Stimulated activated CD4-positive, alpha-beta T cell treated with anti-CD3 and anti-CD28 coated beads, Interleukin-15, amount 100 ng/mL, for 48 hours (primary cell): Measurements from ENCODE around the gene COQ2.
"Not testable (repeated sequence)": the region's sequence is repeated elsewhere in the genome, so short reads cannot be mapped to it uniquely, and the experiment has no call there.

Experiments used
- DNase-seq, 2 donors: peaks; one replicate each; pipeline ENCODE4 v3.0.0-alpha.2; 2020; ENCODE audit warnings: low read depth in 2 of 2

Gene COQ2, protein sequence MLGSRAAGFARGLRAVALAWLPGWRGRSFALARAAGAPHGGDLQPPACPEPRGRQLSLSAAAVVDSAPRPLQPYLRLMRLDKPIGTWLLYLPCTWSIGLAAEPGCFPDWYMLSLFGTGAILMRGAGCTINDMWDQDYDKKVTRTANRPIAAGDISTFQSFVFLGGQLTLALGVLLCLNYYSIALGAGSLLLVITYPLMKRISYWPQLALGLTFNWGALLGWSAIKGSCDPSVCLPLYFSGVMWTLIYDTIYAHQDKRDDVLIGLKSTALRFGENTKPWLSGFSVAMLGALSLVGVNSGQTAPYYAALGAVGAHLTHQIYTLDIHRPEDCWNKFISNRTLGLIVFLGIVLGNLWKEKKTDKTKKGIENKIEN

DNA sequence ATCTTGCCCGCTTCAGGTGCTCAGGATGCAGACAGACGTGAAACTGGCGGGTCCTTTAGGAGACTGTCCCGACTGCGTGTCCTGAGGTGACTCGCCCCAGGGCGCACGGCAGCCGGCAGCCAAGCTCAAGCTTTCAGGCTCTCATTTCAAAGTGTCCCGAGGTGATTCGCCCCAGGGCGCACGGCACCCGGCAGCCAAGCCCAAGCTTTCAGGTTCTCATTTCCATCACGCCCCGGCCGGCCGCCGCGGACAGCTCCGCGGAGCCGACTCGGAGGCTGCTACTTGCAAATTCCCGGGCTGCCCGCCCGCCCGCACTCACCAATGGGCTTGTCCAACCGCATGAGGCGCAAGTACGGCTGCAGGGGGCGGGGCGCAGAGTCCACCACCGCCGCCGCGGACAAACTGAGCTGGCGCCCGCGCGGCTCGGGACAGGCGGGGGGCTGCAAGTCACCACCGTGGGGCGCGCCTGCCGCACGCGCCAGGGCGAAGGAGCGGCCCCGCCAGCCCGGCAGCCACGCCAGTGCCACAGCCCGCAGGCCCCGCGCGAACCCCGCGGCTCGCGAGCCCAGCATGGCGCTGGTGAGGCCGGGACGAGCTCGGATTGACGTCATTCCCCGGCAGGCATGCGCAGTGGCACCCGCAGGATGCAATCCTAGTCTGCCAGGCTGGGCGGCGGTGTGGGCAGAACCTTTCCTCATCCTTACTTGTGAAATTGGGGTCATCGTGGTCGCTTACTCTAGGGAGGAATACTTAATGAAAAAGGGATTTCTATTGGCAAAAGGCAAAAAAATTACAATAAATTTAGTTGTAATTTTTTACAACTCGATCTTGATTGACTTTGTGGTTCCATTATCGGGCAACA is at the start of gene COQ2:
Gene COQ2 (minus strand): TSS at position 606 of the 862 bp plus-strand sequence. CDS start 34 bp downstream, at position 572.
- DNase-seq = peak; percentile 90 to 91

DNA sequence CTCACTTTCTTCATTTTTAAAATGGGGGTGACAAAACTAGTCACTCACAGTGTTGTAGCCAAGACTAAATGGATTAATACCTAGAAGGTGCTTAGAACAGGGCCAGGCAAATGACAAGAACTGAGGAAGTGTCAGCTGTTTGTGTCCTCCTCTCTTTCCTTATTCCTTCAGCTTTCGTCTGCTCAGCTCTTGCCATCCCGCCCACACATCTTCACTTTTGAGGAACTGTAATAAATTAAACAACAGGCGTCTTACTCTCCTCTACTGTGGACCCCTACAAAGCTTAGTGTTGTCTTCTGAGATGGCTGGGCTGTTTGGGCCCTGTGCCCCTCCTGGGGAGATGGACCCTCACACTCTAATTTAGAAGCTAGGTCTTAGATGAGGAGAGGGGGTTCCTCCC is 47.4 kb upstream of the COQ2 start:
- no peak for DNase-seq

DNA sequence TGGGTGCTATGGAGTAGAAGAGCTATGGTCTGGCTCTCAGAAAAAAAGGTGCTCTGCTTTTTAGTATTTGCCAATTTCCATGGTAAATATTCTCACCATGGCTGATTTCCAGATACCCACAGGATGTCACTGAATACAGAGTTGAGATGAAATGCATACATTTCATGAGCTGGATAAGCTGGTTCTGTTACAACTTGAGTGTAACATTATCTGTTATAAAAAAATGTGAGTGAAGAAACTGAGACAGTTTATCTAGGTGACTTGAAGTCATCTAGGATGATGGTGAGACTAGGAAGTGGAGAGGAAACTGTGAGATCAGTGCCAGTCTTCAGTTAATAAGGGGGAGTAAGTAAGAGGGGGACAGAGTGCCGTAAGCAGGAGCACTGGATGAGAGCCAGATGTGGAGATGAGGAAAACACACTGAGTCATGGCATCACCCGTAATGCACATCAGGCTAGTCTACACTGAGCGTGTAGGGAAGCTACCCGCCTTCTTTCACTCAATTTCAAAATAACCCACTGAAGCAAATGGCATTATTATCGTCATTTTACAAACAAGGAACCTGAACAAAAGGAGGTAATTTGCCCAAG is 45.0 kb upstream of the COQ2 start:
- DNase-seq = no peak

DNA sequence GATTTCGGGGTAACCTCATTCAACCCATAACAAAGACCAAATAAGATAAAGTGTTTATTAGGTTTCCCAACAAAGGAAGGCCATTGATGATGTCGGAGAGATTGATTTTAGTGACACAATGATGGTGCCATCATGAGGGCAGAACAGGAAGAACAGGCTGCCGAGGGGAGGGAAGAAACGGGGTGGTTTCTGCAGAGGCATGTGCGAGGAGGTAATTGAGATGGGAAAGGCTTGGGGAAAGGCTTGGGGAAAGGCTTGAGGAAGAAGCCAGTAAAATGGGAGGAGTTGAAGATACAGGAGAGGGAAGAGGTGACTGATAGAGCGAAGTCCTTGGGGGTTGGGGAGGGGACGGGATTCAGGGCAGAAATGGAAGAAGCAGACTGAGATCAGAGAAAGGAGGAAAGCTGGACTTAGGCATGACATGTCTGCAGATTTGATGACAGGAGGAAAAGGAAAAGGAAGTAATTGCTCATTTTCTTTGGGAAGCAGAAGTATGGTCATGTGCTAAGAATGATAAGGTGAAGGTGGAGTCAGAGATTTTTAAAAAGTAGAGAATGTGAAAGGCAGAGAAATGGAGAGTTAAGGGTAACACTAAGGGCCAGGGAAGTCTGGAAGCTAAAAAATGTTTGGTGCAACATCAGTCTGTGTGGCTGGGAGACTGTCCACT is 44.1 kb upstream of the COQ2 start:
- DNase-seq = no peak

DNA sequence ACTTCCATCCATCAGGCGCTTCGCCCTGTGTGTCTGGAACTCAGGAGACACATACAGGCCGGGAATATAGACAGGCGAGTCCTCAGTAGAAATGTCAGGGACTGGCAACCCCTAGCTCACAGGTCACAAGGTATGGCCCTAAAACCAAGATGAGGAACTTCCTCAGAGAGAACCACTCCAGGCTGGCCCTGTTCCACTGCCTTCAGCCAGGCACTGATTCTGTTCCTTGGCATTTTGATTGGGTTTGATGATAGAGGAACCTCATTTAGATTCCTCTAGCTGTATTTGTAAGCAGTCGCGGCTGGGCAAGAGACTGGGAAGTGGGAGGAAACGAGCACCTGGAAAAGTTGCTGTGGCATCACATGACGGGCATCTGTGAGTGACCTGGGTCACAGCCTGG is 41.9 kb upstream of the COQ2 start:
- DNase-seq = no peak

DNA sequence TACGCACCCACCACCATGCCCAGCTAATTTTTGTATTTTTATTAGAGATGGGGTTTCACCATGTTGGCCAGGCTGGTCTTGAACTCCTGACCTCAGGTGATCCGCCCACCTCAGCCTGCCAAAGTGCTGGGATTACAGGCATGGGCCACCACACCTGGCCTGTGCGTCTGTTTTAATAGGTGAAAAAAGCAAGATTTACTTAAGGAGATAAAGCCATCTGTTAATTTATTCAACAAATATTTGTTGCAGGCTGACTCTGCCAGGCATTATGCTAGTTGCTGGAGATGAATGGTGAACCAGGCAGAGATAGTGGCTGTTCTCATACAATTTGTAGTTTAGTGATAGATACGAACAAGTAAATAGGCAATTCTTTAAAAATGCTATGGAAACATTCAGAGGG is 40.7 kb upstream of the COQ2 start:
- not testable (repeated sequence) for DNase-seq

DNA sequence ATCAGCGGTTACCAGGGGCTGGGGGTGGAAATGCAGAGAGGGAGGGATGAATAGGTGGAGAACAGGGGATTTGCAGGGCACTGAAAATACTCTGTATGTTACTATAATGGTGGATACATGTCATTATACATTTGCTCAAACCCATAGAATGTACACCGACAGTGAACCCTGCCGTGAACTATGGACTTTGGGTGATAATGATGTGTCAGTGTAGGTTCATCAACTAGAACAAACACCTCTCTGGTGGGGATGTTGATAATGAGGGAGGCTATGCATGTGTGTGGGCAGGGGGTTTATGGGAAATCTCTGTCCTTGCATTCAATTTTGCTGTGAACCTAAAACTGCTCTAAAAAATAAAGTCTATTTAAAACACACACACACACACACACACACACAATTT is 38.5 kb upstream of the COQ2 start:
- no peak for DNase-seq

DNA sequence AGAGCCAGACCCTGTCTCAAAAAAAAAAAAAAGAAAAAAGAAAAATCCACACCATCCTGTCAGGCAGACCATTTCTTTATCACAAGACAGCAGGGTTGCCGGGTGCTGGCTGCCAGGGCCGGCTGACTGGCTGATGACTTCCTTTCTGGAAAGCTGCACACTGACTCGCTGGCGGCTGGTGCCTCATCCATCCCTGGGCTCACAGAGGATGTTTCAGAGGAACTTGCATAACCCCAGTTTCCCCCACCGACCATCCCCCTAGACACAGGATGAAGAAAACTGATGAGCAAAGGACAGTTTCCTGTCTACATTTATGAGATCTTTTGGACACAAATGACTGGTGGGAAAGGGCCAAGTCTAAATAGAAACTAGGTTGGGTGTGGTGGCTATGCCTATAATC is 36.0 kb upstream of the COQ2 start:
- DNase-seq = peak in 1 of 2 donors; percentile 23

DNA sequence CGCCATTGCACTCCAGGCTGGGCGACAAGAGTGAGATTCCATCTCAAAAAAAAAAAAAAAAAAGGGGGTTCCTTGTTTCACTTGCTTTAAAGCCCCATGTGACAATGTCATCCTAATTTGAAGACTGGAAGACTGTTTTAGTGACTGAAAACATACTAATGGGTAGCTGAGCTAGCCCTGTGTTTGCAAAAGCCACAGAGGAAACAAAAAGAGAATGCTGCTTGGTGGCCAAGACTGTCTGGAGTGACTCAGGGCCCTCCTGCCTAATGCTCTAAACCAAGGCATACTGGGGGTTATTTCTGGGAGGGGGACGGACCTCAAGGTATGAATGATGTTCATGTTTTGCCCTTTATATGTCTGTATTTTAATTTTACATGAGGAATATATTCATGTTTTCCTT is 34.1 kb upstream of the COQ2 start:
- DNase-seq = no peak

DNA sequence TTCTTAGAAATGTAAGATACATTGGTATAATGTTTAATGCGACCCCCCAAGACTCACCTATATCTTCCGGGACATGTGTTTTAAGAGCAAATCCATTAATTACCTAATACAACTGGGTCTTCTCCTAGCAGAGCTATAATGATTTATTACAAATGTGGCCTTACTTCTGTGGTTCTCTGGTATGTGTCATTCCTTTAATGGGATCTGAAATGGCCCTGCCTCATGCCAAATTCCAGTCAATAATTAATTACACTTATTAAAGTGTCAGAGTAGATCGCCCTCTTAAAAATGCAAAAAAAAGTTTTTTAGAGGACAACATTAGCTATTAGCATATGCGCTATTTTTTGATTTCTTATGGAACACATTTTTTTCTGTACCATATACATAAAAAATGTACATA is 33.1 kb upstream of the COQ2 start:
- DNase-seq = no peak

DNA sequence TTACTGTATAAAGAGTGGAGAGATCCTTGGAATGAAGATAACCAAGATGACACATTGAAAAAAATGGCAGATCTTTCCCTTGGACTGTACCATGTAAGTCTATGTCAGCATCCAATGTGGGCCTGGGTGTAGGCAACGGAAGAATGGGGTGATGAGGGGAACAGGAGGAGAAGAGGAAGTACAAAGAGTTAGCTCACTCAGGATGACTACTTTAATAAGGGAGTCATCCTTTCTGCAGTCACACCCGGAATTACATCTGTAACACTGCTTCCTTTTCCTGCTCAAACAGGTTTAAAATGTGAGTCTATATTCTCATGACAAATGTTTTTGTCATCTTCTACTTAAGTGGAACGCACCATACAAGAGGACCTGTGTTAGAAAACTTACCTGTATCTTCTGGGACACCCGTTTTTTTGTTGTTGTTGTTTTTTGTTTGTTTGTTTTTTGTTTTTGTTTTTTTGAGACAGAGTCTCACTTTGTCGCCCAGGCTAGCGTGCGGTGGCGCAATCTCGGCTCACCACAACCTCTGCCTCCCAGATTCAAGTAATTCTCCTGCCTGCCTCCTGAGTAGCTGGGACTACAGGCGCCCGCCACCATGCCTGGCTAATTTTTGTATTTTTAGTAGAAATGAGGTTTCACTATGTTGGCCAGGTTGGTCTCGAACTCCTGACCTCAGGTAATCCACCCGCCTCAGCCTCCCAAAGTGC is 32.0 kb upstream of the COQ2 start:
- no peak for DNase-seq

DNA sequence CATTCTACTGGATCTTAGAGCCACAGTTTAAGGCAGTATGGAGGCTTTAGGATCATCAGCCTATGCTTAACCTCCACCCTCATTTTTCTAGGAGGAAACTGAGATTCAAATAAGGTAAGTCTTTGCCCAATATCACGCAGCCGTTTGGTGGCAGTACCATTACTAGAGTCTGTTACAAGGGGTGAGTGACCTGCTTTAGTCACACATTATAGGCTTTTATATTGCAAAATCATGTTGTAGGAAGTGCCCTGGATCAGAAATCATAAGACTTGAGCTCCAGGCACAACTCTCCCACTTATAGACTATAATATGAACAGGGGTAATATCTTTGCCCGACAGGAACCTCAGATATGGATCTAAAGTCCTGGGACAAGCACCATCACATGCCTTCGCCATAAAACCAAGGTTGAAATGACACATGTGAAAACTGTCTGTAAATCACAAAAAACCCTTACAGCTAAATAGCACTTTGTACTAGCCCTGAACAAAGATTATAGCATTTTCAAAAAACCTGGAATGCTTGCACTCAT is 30.8 kb upstream of the COQ2 start:
- DNase-seq = no peak

DNA sequence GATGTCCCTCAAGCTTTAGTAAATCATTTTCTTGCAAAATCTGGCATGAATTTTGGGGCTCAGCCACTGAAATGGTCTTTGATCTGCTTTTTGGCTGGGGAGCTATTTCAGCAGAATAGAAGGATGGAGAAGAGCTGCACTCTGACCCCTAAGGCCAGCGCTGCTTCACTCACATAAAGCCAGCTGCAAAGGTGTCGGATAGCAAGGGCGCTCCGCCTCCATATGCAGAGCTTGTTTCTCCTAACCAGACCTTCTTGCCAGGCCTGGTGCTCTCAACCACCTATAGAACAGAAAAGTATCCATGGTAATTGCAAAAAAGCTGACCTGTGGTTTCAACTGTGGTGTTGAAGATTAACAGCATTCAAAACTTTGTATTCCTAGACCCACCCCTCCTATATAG is 24.1 kb upstream of the COQ2 start:
- no peak for DNase-seq

DNA sequence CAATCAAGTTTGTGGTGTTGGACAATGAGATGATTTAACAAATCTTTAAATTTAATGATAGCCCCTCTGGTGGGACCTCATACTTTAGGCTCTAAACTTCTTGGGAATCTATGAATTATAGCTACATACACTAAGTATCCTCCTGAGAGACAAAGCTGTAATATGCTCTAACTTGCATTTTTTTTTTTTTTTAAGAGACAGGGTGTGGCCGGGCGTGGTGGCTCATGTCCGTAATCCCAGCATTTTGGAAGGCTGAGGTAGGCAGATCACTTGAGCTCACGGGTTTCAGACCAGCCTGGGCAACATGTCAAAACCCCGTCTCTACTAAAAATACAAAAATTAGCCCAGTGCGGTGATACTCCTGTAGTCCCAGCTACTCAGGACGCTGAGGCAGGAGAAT is 23.3 kb upstream of the COQ2 start:
- no peak for DNase-seq

DNA sequence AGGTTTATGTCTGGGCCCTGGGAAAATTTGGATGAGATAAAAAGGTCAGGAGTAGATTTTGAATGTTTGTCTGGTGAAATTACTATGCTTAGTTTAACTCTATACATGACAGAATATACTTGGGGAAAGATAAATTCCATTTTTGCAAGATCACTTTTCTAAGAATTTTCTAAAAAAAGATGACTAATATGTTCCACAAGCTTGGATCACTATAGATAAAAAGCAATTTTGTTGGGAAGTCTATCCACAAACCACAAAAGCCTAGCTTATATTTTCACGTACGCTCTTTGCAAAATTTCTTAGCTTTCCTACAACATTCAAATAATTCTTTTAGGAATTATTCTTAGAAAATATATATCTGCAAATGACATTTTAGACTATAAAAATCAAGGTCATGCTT is 20.6 kb upstream of the COQ2 start:
- no peak for DNase-seq

DNA sequence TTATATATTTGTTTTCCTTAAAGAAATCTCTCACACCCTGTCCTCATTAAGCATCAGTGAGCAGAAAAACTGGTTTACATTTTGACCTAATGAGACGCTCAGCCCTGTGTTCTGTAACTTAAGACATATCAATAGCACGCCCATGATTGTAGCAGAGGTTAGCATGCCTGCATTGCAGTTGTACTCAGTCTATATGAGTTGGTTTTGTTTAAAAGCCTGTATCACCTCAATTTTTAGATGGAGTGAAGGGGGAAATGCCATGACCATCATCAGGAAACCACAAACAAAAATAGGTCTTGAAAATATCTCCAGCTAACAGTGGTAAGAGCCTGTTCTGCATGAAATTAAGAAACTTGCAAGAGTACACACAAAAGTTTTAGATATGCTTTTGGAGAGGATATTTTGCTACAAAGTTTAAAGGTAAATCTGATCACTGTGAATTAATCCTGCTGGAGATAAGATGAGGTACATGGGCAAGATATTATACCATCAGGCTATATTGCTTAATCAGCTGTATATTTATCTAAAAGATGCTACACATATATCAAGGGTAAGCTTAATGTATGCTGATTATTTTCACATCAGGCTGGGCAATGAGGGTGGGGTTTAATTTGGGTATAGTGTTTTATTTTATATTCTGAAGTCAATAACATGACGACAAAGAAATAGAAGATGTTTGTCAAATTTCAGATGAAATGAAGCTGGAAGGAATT is 13.1 kb upstream of the COQ2 start:
- DNase-seq = no peak

DNA sequence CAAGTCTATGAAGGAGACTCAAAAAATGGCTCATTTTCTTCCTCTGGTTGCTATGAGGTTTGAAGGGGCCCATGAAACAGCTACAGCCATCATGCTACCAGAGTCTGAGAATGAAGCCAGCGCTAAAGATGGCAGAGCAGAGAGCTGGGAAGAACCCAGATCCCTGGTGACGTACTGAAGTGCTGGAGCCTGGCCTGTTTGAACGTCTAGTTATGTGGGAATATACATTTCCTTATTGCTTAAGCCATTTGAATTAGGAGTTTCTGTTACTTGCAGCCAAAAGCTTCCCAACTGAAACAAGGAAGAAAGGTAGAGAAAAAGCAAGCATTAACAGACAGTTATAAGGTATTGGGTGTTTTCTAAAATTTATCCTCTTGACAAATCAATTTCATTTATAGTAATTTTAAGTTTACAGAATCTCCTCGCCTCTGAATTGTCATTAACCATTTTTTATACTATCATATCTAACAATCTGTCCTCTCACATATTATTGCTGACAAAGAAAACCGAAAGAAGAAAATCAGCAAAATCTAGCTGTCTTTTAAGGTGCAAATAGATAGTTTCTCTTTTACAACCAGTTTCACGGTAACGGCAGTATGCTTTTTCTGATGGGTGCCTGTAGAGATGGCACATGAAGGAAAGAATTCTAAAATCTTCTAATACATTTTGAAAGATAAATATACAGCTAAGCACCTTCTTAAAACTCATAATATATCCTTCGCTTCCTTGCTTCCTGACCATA is 8.9 kb upstream of the COQ2 start:
- no peak for DNase-seq

DNA sequence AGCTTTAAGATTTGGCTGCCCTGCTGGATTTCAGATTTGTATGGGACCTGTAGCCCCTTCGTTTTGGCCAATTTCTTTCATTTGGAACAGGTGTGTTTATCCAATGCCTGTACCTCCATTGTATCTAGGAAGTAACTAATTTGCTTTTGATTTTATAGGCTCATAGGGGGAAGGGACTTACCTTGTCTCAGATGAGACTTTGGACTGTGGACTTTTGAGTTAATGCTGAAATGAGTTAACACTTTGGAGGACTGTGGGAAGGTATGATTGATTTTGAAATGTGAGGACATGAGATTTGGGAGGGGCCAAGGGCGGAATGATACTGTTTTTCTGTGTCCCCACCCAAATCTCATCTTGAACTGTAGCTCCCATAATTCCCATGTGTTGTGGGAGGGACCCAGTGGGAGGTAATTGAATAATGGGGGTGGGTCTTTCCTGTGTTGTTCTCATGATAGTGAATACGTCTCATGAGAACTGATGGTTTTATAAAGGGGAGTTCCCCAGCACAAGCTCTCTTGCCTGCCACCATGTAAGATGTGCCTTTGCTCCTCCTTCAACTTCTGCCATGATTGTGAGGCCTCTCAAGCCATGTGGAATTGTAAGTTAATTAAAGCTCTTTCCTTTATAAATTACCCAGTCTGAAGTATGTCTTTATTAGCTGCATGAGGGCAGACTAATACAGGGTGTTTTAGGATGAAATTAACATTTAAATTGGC is 5.6 kb upstream of the COQ2 start:
- DNase-seq = not testable (repeated sequence)

DNA sequence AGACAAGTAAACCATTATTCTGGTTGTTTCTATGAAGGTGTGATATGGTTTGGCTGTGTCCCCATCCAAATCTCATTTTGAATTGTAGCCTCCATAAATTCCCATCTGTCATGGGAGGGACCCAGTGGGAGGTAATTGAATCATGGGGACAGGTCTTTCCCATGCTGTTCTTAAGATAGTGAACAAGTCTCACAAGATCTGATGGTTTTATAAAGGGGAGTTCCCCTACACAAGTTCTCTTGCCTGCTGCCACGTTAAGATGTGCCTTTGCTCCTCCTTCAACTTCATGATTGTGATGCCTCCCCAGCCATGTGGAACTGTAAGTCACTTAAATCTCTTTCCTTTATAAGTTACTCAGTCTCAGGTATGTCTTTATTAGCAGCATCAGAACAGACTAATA is 3.8 kb upstream of the COQ2 start:
- DNase-seq = not testable (repeated sequence)
